Fibroblast of lung (primary cell): ENCODE data around the gene SEPTIN5. TPM values are rescaled to one million over a fixed set of nuclear protein-coding genes. Genes with fewer than 3 reads are reported as not detected.

ENCODE experiments used
- DNase-seq, 2 donors: peaks; one replicate each; pipeline versions ENCODE4 v3.0.0 to v3.0.0-alpha.2; 2010; ENCODE audit warnings: low read depth in 2 of 2
- H2AFZ ChIP-seq: 2 replicates; pipeline ENCODE4 v1.5.1; 2012; ENCODE audit warnings: low read length, control low read depth, inconsistent platforms
- H3K27ac ChIP-seq: 2 replicates; pipeline ENCODE4 v1.5.1; 2011; ENCODE audit warnings: low read length, control low read depth; ENCODE audit not compliant: insufficient read depth
- H3K27me3 ChIP-seq: 2 replicates; pipeline ENCODE4 v1.5.1; 2011; ENCODE audit warnings: mild to moderate bottlenecking, low read length; ENCODE audit not compliant: control insufficient read depth, insufficient read depth
- H3K36me3 ChIP-seq: 2 replicates; pipeline ENCODE4 v1.5.1; 2011; ENCODE audit warnings: low read length; ENCODE audit not compliant: control insufficient read depth, insufficient read depth
- H3K4me1 ChIP-seq: 2 replicates; pipeline ENCODE4 v1.5.1; 2011; ENCODE audit warnings: low read length; ENCODE audit not compliant: control insufficient read depth, insufficient read depth; ENCODE audit errors: extremely low read depth
- H3K4me2 ChIP-seq: 2 replicates; pipeline ENCODE4 v1.5.1; 2011; ENCODE audit warnings: low read length, control low read depth; ENCODE audit not compliant: insufficient read depth; ENCODE audit errors: extremely low read depth
- H3K4me3 ChIP-seq, 4 experiments: fragments of 200-600 bp in 1 of 4; sonication (generic) in 1 of 4; replicated peaks in 1 of 4; 2 replicates each; pipeline ENCODE4 v1.5.1; 2011 to 2016; ENCODE audit warnings: low read length in 4 of 4, low read depth in 3 of 4, mild to moderate bottlenecking in 3 of 4, control low read depth in 2 of 4, inconsistent platforms in 1 of 4, mixed read lengths in 1 of 4; ENCODE audit not compliant: insufficient read depth in 1 of 4; ENCODE audit errors: control extremely low read depth in 1 of 4
- H3K79me2 ChIP-seq: 2 replicates; pipeline ENCODE4 v1.5.1; 2012; ENCODE audit warnings: mild to moderate bottlenecking, low read length, inconsistent platforms; ENCODE audit not compliant: control insufficient read depth, insufficient read depth
- H3K9ac ChIP-seq: 2 replicates; pipeline ENCODE4 v1.5.1; 2011; ENCODE audit warnings: mild to moderate bottlenecking, low read length, control low read depth; ENCODE audit not compliant: insufficient read depth
- H3K9me3 ChIP-seq: 2 replicates; pipeline ENCODE4 v1.5.1; 2012; ENCODE audit warnings: low read depth, low read length; ENCODE audit not compliant: control insufficient read depth, insufficient read depth
- H4K20me1 ChIP-seq: 2 replicates; pipeline ENCODE4 v1.5.1; 2011; ENCODE audit warnings: low read length; ENCODE audit not compliant: control insufficient read depth, insufficient read depth; ENCODE audit errors: extremely low read depth
- CTCF ChIP-seq, 2 donors: IDR thresholded peaks in 1 of 2; conservative IDR thresholded peaks in 1 of 2; 1 replicate in 1 of 2; 2 replicates in 1 of 2; pipeline ENCODE4 v1.5.1; 2011 to 2012; ENCODE audit warnings: low read length in 2 of 2, control low read depth in 1 of 2, inconsistent platforms in 1 of 2, low read depth in 1 of 2, mild to moderate bottlenecking in 1 of 2
- EZH2 ChIP-seq: IDR thresholded peaks from 2 replicates; pipeline ENCODE4 v1.5.1; 2012; ENCODE audit warnings: low read length, control low read depth, mild to moderate bottlenecking; ENCODE audit errors: missing control alignments
- polyA plus RNA-seq, 2 donors: library from polyadenylated mRNA; depleted of rRNA in 1 of 2; stranded (reverse) in 1 of 2; unstranded in 1 of 2; fragments of >200 nt; gene quantifications; 2 replicates each; pipeline ENCODE4 v1.2.1, GENCODE V29; 2011 to 2012; ENCODE audit warnings: missing spikeins in 1 of 2
- total RNA-seq: library from RNA; depleted of rRNA; stranded (reverse); fragments of >200 nt; gene quantifications from 2 replicates; pipeline ENCODE4 v1.2.1, GENCODE V29; 2014

Gene SEPTIN5
- total and polyA plus RNA-seq, 2 donors (not counting 1 experiment from before 2014, with no cell fraction given): 14.5 to 25.8 TPM

GRCh38 chr22:19763458-19764298, 49.4 kb downstream of the SEPTIN5 start:
- no peak for TF ChIP-seq CTCF (conservative IDR thresholded peaks at IDR 0.05 in 1 of 2, IDR thresholded peaks at IDR 0.05 in 1 of 2; ENCODE audit: low read depth in 1 of 2, low read length in 2 of 2)
- no peak for TF ChIP-seq EZH2
- Histone ChIP-seq H4K20me1 (no peaks in the 10 kb centered on the region), H3K36me3 (no peaks in the 10 kb centered on the region), H3K4me2 (no peak overlapping the region), H3K27ac (no peak overlapping the region), H3K4me1 (no peaks in the 10 kb centered on the region), H3K4me3 (no peak overlapping the region), H3K79me2 (no peaks in the 10 kb centered on the region), H3K9ac (no peak overlapping the region), H3K27me3 (peaks cover 82% of the 10 kb centered on the region), H2AFZ (no peak overlapping the region), H3K9me3 (no peaks in the 10 kb centered on the region)
- DNase-seq: no peak

- H3K4me3 ChIP-seq: no peak overlapping the region
- TF ChIP-seq CTCF (conservative IDR thresholded peaks at IDR 0.05 in 1 of 2, IDR thresholded peaks at IDR 0.05 in 1 of 2; ENCODE audit: low read depth in 1 of 2, low read length in 2 of 2) (no peak), EZH2 (no peak)
- H3K27me3 ChIP-seq: peaks cover 78% of the 10 kb centered on the region
These were observed 49.9 kb downstream of the SEPTIN5 start for GRCh38 chr22:19764299-19764593.

DNA sequence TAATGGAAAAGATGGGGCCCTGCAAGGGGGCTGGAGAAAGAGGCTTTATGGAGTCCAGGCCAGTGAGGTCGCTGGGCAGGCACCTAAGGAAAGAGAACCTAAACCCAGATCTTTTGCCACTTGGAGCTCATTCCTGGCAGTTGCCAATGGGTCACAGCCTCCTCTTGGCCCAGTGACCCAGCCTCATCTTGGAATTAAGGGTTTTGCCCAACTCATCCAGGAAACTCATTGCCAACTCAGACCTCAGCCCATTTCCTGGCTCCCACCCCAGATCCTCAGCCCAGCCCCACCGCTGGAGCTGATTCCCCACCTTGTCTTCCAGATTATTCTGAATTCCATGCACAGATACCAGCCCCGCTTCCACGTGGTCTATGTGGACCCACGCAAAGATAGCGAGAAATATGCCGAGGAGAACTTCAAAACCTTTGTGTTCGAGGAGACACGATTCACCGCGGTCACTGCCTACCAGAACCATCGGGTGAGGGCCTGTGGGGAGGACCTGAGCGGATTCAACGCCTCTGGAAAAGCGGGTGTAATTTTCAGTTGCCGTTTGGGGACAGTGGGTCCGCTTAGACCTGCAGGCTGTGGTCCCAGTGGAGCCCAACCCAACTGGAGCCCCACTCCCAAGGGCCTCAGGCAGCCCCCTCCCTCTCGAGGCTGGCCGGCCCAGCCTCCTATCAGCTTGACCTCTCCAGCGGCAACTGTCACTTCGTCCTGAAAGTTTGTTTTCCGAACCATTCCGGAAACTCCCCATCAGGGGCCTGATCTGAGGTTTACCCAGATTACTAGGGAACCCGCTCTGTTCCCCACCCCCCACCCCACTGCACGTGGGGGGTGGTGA, 50.6 kb downstream of the SEPTIN5 start:
- H3K9ac ChIP-seq: no peak overlapping the region
- H3K4me1 ChIP-seq: no peaks in the 10 kb centered on the region
- H2AFZ ChIP-seq: no peak overlapping the region
- H3K27ac ChIP-seq: no peak overlapping the region
- no peak overlapping the region for H3K4me3 ChIP-seq
- H3K27me3 ChIP-seq: peaks cover 78% of the 10 kb centered on the region
- no peak overlapping the region for H3K4me2 ChIP-seq
- no peaks in the 10 kb centered on the region for H3K9me3 ChIP-seq
- no peaks in the 10 kb centered on the region for H3K36me3 ChIP-seq
- H3K79me2 ChIP-seq: no peaks in the 10 kb centered on the region
- TF ChIP-seq CTCF (conservative IDR thresholded peaks at IDR 0.05 in 1 of 2, IDR thresholded peaks at IDR 0.05 in 1 of 2; ENCODE audit: low read depth in 1 of 2, low read length in 2 of 2) (no peak), EZH2 (no peak)
- no peak for DNase-seq
- no peaks in the 10 kb centered on the region for H4K20me1 ChIP-seq

More at GRCh38 chr22:19764299-19764593, 49.9 kb downstream of the SEPTIN5 start:
- H3K4me2 ChIP-seq: no peak overlapping the region
- no peak for DNase-seq
- no peaks in the 10 kb centered on the region for H3K4me1 ChIP-seq
- no peaks in the 10 kb centered on the region for H3K9me3 ChIP-seq
- H3K36me3 ChIP-seq: no peaks in the 10 kb centered on the region
- H3K79me2 ChIP-seq: no peaks in the 10 kb centered on the region
- no peaks in the 10 kb centered on the region for H4K20me1 ChIP-seq
- H3K27ac ChIP-seq: no peak overlapping the region
- H2AFZ ChIP-seq: no peak overlapping the region
- no peak overlapping the region for H3K9ac ChIP-seq
